Anterior cingulate cortex (tissue), 58 donors: ENCODE data around the gene TAOK3.
A peak's percentile ranks its signal among the peaks of the same experiment; 100 is the strongest.

Experiments
- DNase-seq, 58 donors: peaks; one replicate each; lab custom pipeline; 2025; lab: John Stamatoyannopoulos, UW

Gene TAOK3

GRCh38 chr12:118237052-118237665, 135.5 kb downstream of the TAOK3 start:
- DNase-seq, result peak in 1 of 58 donors; percentile 7

- no peak for DNase-seq
Observed at GRCh38 chr12:118220702-118221101, 152.0 kb downstream of the TAOK3 start.

- no peak for DNase-seq
Observed at GRCh38 chr12:118219772-118220171, 152.9 kb downstream of the TAOK3 start.

- DNase-seq, result no peak
Observed at GRCh38 chr12:118219106-118219505, 153.6 kb downstream of the TAOK3 start.

- no peak for DNase-seq
Observed at GRCh38 chr12:118213452-118213851, 159.3 kb downstream of the TAOK3 start.

- no peak for DNase-seq
Observed at GRCh38 chr12:118212606-118213005, 160.1 kb downstream of the TAOK3 start.

GRCh38 chr12:118206107-118206412, 166.6 kb downstream of the TAOK3 start:
- DNase-seq, result no peak

GRCh38 chr12:118193958-118194357, 178.7 kb downstream of the TAOK3 start:
- peak in 1 of 58 donors; percentile 4 for DNase-seq

GRCh38 chr12:118193477-118193876, 179.2 kb downstream of the TAOK3 start:
- DNase-seq, result no peak

GRCh38 chr12:118190266-118190665, 182.4 kb downstream of the TAOK3 start:
- DNase-seq, result peak in 40 of 58 donors; percentile 1 to 73 (median 25)

GRCh38 chr12:118189741-118190191, 182.9 kb downstream of the TAOK3 start:
- peak in 56 of 58 donors; percentile 17 to 82 (median 50) for DNase-seq

- peak in 51 of 58 donors; percentile 7 to 70 (median 40) for DNase-seq
Observed at GRCh38 chr12:118188690-118189371, 183.9 kb downstream of the TAOK3 start.

GRCh38 chr12:118187751-118188435, 184.8 kb downstream of the TAOK3 start:
- DNase-seq, result peak in 5 of 58 donors; percentile 1 to 11 (median 2)

- DNase-seq, result no peak
Observed at GRCh38 chr12:118185602-118186397, 186.9 kb downstream of the TAOK3 start.

GRCh38 chr12:118183711-118184110, 189.0 kb downstream of the TAOK3 start:
- DNase-seq, result no peak

GRCh38 chr12:118183155-118183554, 189.6 kb downstream of the TAOK3 start:
- DNase-seq, result no peak

- no peak for DNase-seq
Observed at GRCh38 chr12:118175823-118176447, 196.8 kb downstream of the TAOK3 start.

GRCh38 chr12:118166946-118167345, 205.8 kb downstream of the TAOK3 start:
- no peak for DNase-seq

GRCh38 chr12:118164798-118165486, 207.8 kb downstream of the TAOK3 start:
- peak in 8 of 58 donors; percentile 3 to 26 (median 14) for DNase-seq

GRCh38 chr12:118160536-118160935, 212.2 kb downstream of the TAOK3 start:
- peak in 1 of 58 donors; percentile 51 for DNase-seq
